HCT116 (cell line): ENCODE measurements around the gene TEX9.

ENCODE experiments used
- CBX3 ChIP-seq: IDR thresholded peaks from 2 replicates; pipeline ENCODE4 v1.6.1; 2012; ENCODE audit warnings: low read depth
- CTCF ChIP-seq, 3 experiments: fragments of 200-600 bp in 1 of 3; sonication (generic) in 1 of 3; IDR thresholded peaks in 2 of 3; conservative IDR thresholded peaks in 1 of 3; 2 replicates each; pipeline ENCODE4 v1.5.1; 2012 to 2017; ENCODE audit warnings: low read depth in 2 of 3, low read length in 2 of 3, antibody characterized with exemption in 1 of 3, borderline replicate concordance in 1 of 3, control low read depth in 1 of 3, mild to moderate bottlenecking in 1 of 3, mixed read lengths in 1 of 3, mixed run types in 1 of 3, moderate library complexity in 1 of 3; ENCODE audit not compliant: insufficient read depth in 1 of 3
- EGR1 ChIP-seq: IDR thresholded peaks from 2 replicates; pipeline ENCODE4 v1.6.1; 2012; ENCODE audit warnings: low read depth
- EZH2phosphoT487 ChIP-seq: fragments of 200-600 bp; IDR thresholded peaks from 2 replicates; pipeline ENCODE4 v1.6.1; 2018; ENCODE audit warnings: antibody characterized with exemption, borderline replicate concordance
- FOSL1 ChIP-seq: IDR thresholded peaks from 2 replicates; pipeline ENCODE4 v1.6.1; 2012; ENCODE audit warnings: low read depth
- JUND ChIP-seq: IDR thresholded peaks from 2 replicates; pipeline ENCODE4 v1.6.1; 2012
- MAX ChIP-seq: IDR thresholded peaks from 2 replicates; pipeline ENCODE4 v1.6.1; 2012
- POLR2A ChIP-seq: IDR thresholded peaks from 2 replicates; pipeline ENCODE4 v1.7.0; 2011; ENCODE audit warnings: borderline replicate concordance; ENCODE audit not compliant: insufficient read depth, insufficient read length; ENCODE audit errors: extremely low read depth
- RAD21 ChIP-seq: IDR thresholded peaks from 2 replicates; pipeline ENCODE4 v1.6.1; 2012; ENCODE audit warnings: low read depth, mild to moderate bottlenecking
- SRF ChIP-seq: IDR thresholded peaks from 2 replicates; pipeline ENCODE4 v1.6.1; 2012; ENCODE audit warnings: low read depth
- TCF7L2 ChIP-seq: IDR thresholded peaks from 2 replicates; pipeline ENCODE4 v1.7.0; 2011; ENCODE audit warnings: borderline replicate concordance, inconsistent platforms; ENCODE audit not compliant: insufficient read depth, insufficient read length; ENCODE audit errors: extremely low read depth
- YY1 ChIP-seq: IDR thresholded peaks from 2 replicates; pipeline ENCODE4 v1.6.1; 2011; ENCODE audit warnings: low read length, low read depth, moderate library complexity, mild to moderate bottlenecking; ENCODE audit not compliant: insufficient replicate concordance; ENCODE audit errors: extremely low read depth

- TF ChIP-seq CTCF (IDR thresholded peaks at IDR 0.05 in 2 of 3, conservative IDR thresholded peaks at IDR 0.05 in 1 of 3; ENCODE audit: borderline replicate concordance in 1 of 3, insufficient read depth in 1 of 3, low read depth in 2 of 3, low read length in 2 of 3) (no peak), EZH2phosphoT487 (no peak), CBX3 (no peak), TCF7L2 (no peak), FOSL1 (no peak), POLR2A (no peak), RAD21 (no peak), MAX (no peak), SRF (no peak), EGR1 (no peak), JUND (no peak), YY1 (no peak)
Observed at GRCh38 chr15:56425976-56426375, 60.8 kb downstream of the TEX9 start.
